Mammary epithelial cell (primary cell): ENCODE measurements around the gene TTLL11.

Source experiments
- CTCF ChIP-seq, 2 donors: IDR thresholded peaks in 1 of 2; conservative IDR thresholded peaks in 1 of 2; 2 replicates each; pipeline ENCODE4 v1.5.1; 2011 to 2012; ENCODE audit warnings: inconsistent platforms in 2 of 2, low read length in 2 of 2, mild to moderate bottlenecking in 2 of 2, control low read depth in 1 of 2, low read depth in 1 of 2; ENCODE audit not compliant: insufficient read depth in 1 of 2; ENCODE audit errors: extremely low read depth in 1 of 2
- EZH2 ChIP-seq: IDR thresholded peaks from 2 replicates; pipeline ENCODE4 v1.6.1; 2012; ENCODE audit warnings: low read length, inconsistent platforms, borderline replicate concordance

- no peak for TF ChIP-seq EZH2
- no peak for TF ChIP-seq CTCF (conservative IDR thresholded peaks at IDR 0.05 in 1 of 2, IDR thresholded peaks at IDR 0.05 in 1 of 2; ENCODE audit: extremely low read depth in 1 of 2, insufficient read depth in 1 of 2, low read depth in 1 of 2, low read length in 2 of 2)
Measured at GRCh38 chr9:121821326-121821725, 271.8 kb downstream of the TTLL11 start.
